ENCODE measurements around the gene NIBAN1.
A peak's percentile ranks its signal among the peaks of the same experiment; 100 is the strongest.

NIBAN1 gene

GRCh38 chr1:184986250-184986649, 11.9 kb upstream of the NIBAN1 start:
- no peak for TF ChIP-seq CTCF (IDR thresholded peaks at IDR 0.05; ENCODE audit: insufficient read depth, low read depth, low read length, missing control alignments)
- no peak overlapping the region for H3K4me3 ChIP-seq (ENCODE audit: low read depth, low read length)
- no peak for DNase-seq (ENCODE audit: low read depth)

GRCh38 chr1:184982002-184982954, 8.0 kb upstream of the NIBAN1 start:
- DNase-seq (ENCODE audit: low read depth): peak; percentile 86
- no peak overlapping the region for H3K4me3 ChIP-seq (ENCODE audit: low read depth, low read length)
- peak; percentile 92 for TF ChIP-seq CTCF (IDR thresholded peaks at IDR 0.05; ENCODE audit: insufficient read depth, low read depth, low read length, missing control alignments)

- DNase-seq (ENCODE audit: low read depth): no peak
- H3K4me3 ChIP-seq (ENCODE audit: low read depth, low read length): no peak overlapping the region
- TF ChIP-seq CTCF (IDR thresholded peaks at IDR 0.05; ENCODE audit: insufficient read depth, low read depth, low read length, missing control alignments): no peak
These were observed 6.4 kb upstream of the NIBAN1 start for GRCh38 chr1:184980726-184981125.

GRCh38 chr1:184975208-184975870, 1.0 kb upstream of the NIBAN1 start:
- no peak for TF ChIP-seq CTCF (IDR thresholded peaks at IDR 0.05; ENCODE audit: insufficient read depth, low read depth, low read length, missing control alignments)
- no peak overlapping the region for H3K4me3 ChIP-seq (ENCODE audit: low read depth, low read length)
- no peak for DNase-seq (ENCODE audit: low read depth)

- H3K4me3 ChIP-seq (ENCODE audit: low read depth, low read length): peak overlapping the region; percentile 72
- no peak for DNase-seq (ENCODE audit: low read depth)
- no peak for TF ChIP-seq CTCF (IDR thresholded peaks at IDR 0.05; ENCODE audit: insufficient read depth, low read depth, low read length, missing control alignments)
These were observed 468 bp upstream of the NIBAN1 start for GRCh38 chr1:184974837-184975115.

GRCh38 chr1:184973272-184974055, 844 bp downstream of the NIBAN1 start:
- peak; percentile 1 for TF ChIP-seq CTCF (IDR thresholded peaks at IDR 0.05; ENCODE audit: insufficient read depth, low read depth, low read length, missing control alignments)
- H3K4me3 ChIP-seq (ENCODE audit: low read depth, low read length): peak overlapping the region; percentile 72
- peak; percentile 87 for DNase-seq (ENCODE audit: low read depth)
